ENCODE data around the gene FAU.
"Not testable (repeated sequence)": the region's sequence is repeated elsewhere in the genome, so short reads cannot be mapped to it uniquely, and the experiment has no call there.

Gene FAU

DNA sequence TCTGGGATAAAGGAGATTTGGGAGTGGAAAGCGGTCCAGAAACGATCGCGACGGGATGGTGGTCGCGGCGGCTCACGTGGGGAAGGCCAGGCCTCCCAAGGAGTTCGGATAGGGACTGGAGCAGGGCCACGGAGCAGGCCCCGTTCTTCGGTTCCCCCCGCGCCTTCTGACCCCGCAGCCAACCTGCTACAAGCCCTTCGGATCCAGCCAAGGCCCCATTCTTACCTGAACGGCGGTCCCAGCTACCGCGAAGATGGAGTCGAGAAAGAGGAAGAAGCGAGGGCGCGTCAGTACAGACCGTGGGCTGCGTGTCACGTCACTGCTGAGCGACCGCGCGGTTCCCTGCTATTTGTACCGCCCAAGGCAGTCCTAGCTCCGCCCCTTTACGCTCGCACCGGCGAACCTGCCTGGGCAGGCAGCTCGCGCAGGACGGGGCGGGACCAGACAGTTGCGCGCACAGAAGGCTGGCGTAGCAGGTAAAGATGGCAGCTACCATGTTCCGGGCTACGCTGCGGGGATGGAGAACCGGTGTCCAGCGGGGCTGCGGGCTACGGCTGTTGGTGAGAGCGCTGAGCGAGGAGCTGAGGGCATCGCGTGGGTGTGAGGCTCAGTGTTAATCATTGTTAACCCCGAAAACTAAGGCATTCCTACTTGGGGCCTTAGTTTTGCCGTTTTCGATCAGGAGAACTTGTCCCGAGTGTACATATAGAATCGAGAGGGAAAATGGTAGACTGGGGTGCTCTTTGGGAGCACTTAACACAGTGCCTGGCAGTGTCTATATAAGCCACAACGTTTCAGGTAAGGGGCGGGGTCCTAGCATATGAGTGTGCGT is at the start of gene FAU, which contains the start of gene MRPL49:
Gene FAU (minus strand): TSS at position 270 of the 832 bp plus-strand sequence. CDS start 321 bp downstream, outside the sequence.
Gene MRPL49 (plus strand): TSS at position 457 of the 832 bp plus-strand sequence. CDS start 26 bp downstream, at position 483.
- DNase-seq, result peak; percentile 98 to 99 (median 98)

DNA sequence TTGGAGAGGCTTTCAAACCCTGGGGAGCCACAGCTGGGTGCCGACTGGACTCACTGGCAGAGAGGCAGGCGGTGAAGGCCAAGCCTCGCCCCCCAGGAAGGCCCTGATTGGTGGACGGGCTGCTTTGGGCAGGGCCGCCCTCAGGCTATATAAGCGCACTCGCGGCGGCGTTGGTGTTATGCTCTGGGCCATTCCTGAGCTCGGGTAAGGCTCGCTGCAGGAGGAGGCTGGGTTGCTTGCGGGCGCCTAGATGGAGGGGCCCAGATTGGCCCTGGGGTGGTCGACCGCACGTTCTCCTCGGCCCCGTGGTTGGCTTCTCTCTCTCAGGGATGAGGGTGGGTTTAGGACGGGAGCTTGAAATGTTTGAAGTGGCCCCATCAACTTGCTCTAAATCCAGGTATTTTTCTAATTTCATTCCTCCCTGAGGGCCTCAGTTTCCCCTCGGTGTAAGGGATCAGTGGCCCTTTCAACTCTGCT is 48.2 kb upstream of the FAU start, which contains the start of gene SPDYC:
Gene SPDYC (plus strand): TSS at position 176 of the 477 bp plus-strand sequence. CDS start 1,125 bp downstream, outside the sequence.
- DNase-seq, result no peak

DNA sequence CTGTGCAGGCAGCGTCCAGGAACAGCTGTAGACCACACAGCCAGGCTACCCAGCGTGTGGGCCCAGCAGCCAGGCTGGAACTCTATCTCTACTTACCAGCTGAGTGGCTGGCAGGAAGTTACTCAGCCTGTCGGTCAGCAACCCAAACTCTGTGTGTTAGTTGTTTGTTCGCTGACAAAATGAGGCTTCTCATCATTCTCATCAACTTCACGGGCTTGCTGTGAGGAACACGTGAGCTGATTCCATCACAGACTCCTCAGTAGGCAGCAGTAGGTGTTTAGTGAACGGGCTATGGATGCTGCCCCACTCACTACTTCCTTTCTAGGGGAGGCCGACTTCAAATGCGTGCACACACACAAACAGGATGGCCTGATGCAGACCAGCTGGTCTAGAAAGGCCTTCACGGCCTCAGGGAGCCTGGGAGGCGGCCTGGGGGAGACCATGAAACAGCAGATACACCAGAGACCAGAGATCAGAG is 47.3 kb upstream of the FAU start:
- DNase-seq, result peak in 1 of 3 donors; percentile 18

DNA sequence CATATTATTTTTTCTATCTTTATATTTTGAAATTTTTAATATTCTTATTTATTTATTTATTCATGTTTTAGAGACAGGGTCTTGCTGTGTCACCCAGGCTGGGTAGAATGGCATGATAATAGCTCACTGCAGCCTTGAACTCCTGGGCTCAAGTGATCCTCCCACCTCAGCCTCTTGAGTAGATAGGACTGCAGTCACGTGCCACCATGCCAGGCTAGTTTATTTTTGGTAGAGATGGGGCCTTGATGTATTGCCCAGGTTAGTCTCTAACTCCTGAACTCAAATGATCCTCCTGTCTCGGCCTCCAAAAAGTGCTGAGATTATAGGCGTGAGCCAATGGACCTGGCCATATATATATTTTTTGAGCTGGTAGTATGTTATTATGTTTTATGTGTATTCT is 45.7 kb upstream of the FAU start:
- no peak for DNase-seq

DNA sequence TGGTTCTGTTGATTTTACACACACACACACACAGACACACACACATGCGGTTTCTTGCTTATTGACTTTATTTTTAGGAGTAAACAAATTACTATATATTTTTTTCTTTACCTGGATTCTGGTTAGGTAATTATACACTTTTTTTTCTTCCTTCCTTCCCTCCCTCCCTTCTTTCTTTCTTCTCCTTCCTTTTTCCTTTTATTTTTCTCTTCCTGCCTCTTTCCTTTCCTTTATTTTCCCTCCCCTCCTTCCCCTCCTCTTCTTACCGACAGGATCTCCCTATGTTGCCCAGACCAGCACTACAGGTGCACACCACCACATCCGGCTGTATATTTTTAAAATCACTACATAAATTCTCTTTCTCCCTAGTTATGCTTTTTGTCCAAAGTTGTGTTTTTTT is 45.0 kb upstream of the FAU start:
- DNase-seq, result no peak

DNA sequence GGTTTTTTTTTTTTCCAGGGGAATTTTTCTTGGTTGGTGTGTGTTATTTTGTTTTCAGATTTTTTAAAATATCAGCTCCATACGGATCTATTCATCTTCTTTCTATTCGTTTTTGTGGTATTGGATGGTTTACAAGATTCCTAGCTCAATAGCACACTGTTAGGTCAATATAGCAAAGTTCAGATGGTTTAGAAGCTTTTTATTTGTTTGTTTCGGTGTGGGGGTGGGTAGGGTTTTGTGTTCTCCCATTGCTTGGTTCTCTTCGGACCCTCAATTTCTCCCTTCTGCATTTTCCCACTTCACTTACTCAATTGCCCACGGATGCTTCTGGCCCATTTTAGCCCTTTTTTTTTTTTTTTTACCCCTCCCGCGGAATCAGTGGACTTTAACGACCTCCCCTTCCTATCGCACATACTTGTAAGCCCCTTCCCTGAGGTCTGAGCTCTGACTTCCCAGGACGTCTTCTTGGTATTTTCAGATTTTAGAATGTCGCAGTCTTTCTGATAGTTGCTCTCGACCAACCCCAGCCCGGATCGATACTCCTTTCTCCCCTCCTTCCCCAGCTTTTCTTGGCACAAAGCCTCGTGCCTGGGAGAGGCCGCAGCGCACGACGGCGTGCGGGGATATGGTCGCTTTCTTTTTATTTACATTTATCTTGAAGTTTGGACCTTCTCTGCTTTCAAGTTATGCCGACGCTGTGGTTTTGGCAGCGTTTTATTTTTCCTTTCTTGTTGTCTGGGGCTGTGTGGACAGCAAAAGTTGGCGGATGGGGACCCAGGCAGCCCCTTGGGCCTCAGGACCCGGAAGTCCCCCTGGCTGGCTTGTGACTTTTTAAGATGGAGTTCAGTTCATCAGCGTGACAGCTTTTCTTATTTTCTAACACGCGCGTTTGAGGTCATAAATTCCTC is 43.7 kb upstream of the FAU start:
- DNase-seq, result no peak

DNA sequence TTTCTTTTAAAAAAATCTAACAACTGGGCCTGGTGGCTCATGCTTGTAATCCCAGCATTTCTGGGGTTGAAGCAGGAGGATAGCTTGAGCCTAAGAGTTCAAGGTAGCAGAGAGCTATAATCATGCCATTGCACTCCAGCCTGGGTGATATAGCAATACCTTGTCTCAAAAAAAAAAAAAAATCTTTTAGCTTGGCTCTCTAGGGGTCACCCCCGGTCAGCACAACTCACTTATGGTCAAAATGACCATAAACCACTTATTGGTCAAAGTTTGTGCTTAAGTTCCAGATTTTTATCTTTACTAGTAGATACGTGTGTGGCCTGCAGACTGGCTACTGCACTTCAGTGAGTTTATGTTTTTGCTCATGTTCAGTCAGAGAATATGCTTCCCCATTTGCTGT is 41.8 kb upstream of the FAU start:
- no peak for DNase-seq

DNA sequence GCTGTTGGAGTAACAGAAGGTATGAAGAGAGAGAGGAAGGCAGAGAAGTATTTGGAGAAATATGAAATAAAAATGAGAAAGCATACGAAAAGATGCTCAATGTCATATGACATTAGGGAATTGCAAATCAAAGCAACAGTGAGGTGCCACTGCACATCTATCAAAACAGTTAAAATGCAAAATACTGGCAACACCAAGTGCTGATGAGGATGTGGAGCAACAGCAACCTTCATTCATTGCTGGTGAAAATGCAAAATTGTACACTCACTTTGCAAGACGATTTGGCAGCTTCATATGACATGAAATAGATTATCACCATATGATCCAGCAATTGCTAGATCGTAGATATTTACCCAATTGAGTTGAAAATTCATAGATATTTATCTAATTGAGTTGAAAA is 38.7 kb upstream of the FAU start:
- DNase-seq, result no peak

DNA sequence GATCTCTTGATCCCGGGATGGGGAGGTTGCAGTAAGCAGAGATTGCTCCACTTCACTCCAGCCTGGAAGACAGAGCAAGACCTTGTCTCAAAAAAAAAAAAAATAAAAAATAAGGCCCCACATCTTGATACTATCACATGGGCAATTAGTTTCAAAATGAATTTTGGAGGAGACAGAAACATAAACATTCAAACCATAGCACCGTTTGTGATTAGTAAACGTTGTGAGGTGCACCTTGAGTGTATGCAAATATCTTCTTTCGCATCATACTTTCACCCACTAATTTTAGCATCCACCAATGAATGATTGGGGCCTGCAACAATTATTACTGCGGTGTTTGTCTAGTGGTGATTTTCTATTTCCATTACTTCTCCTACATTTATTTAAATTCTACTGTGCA is 37.1 kb upstream of the FAU start:
- no peak for DNase-seq

DNA sequence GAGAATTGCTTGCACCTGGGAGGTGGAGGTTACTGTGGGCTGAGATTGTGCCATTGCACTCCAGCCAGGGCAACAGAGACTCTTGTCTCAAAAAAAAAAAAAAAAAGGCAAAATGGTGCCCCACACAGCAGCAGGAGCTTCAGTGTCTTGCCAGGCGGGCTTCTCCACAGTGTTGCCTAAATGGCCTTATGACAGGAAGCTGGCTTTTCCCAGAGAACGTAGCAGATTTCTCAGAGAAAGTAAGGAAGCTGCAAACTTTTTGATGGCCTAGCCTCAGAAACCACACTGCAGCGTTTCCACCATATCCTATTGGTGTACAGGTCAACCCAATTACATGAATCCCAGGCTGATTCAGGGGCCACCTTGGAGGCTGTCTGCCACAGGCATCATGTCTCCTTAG is 35.4 kb upstream of the FAU start:
- DNase-seq, result peak in 2 of 3 donors; percentile 21

DNA sequence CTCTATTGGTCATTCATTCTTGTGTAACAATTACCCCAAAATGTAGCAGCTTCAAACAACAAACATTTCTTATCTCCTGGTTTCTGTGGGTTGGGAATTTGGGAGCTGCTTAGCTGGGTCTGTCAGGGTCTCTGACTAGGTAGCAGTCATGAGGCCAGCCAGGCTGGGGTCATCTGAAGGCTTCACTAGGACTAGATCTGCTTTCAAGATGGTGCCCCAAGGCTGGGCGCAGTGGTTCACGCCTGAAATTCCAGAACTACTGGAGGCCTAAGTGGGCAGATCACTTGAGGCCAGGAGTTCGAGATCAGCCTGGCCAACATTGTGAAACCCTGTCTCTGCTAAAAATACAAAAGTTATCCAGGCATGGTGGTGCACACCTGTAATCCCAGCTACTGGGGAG is 35.0 kb upstream of the FAU start:
- DNase-seq, result no peak

DNA sequence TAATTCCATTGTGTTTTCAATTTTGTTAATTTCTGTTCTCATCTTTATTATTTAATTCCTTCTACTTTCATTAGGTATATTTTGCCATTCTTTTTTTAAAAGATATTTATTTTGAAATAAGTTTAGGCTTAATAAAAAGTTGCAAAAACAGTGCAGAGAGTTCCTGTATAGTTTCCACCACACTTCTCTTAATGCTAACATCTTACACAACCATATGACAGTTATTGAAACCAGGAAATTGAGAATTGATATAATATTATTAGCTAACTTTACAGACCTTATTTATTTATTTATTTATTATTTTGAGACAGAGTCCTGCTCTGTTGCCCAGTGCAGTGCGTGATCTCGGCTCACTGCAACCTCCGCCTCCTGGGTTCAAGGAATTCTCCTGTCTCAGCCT is 34.3 kb upstream of the FAU start:
- no peak for DNase-seq

DNA sequence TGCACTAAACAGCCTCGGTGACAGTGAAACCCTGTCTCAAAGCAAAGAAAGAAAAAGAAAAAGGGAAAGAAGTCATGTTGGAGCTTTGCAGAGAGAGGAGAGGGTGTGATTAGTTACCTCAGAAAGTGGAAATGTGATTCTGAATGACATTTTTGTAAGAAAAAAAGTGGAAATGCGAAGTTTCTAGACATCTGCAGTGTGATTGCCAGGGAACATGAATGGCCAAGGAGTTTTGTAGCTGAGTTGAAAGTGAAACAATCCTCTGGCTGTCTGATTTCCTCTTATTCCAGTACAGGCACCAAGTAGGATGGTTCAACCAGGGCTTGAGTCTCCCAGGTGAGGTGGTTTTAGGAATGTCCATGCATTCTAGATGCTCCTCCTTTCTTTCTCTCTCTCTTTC is 30.2 kb upstream of the FAU start:
- DNase-seq, result peak; percentile 36 to 57 (median 42)

DNA sequence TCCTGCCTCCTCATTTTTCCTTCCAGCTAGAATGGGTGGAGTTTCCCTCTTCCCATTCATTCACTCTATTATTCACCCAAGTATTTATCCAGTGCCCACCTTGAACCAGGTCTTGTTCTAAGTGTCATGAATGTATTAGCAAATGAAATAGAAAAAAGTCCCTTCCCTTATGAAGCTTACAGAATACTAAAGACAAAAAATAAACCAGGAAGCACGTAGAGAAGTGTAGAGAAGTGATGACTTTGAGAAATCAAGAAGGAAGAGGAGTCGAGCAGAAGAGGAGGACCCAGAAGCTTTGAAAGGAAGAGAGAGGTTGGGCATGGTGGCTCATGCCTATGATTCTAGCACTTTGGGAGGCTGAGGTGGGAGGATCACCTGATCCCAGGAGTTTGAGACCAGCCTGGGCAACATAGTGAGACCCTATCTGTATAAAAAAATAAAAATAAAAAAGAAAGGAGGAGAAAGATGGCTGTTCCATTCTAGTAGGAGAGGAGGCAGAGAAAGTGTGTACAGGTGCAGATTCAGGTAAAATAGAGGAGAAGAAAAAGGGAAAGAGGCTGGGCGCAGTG is 29.5 kb upstream of the FAU start:
- peak; percentile 20 to 40 (median 30) for DNase-seq

DNA sequence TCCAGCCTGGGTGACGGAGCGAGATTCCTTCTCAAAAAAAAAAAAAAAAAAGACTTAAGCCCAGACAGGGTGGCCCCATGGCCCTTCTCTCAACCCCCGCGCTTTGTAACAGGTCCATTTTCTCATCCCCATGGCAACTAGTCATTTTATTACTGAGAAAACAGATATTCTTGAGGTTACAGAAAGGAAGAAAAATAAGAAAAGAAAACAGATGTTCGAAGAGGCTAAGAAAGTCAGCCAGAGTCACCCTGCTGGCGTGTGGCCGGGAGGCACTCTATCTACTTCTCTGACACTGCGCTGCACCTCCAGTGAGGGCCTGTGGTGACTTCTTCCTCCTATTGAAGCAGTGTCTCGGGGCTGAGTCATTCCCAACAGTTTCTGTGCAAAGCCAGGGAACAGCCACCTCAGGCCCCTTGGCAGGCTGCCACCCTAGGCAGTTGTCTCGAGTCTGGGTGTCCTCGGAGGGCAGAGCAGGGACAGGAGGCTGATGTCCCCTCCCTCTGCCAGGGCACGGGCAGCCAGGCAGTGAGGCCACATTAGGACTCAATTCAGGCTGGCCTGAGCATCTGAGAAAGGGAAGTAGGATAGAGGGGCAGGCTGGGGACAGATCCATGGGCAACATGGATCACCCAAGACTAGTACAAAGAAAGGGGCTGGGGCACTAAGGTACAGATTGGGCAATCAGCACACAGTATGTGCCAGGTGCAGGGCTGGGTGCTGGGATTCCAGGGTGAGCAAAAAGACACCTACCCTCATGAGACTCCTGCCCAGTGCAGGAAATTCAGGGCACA is 28.8 kb upstream of the FAU start:
- DNase-seq, result peak; percentile 92 to 93 (median 93)

DNA sequence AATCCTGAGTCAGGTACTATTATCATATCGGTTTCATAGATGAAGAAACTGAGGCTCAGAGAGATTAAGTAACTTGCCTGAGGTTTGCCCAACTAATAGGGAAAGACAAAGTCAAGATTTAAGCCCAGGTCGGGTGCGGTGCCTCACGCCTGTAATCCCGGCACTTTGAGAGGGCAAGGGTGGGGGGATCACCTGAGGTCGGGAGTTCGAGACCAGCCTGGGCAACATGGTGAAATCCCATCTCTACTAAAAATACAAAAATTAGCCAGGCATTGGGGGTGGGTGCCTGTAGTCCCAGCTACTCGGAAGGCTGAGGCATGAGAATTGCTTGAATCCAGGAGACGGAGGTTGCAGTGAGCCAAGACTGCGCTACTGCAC is 28.2 kb upstream of the FAU start:
- not testable (repeated sequence) for DNase-seq

DNA sequence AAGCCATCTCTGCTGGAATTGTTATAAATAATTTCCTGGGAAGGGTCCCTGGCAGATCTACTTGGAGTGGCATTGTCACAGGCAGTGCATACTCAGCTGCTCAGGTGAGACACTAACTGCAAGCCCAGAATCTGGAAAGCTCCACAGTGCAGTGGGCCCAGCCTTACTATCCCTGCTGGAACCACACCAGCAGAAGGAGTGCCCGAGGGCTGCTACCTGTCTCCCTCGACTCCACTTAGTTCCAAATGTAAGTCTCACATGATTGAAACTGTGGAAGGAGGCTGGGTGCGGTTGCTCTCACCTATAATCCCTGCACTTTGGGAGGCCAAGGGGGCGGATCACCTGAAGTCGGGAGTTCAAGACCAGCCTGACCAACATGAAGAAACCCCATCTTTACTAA is 26.7 kb upstream of the FAU start:
- no peak for DNase-seq

DNA sequence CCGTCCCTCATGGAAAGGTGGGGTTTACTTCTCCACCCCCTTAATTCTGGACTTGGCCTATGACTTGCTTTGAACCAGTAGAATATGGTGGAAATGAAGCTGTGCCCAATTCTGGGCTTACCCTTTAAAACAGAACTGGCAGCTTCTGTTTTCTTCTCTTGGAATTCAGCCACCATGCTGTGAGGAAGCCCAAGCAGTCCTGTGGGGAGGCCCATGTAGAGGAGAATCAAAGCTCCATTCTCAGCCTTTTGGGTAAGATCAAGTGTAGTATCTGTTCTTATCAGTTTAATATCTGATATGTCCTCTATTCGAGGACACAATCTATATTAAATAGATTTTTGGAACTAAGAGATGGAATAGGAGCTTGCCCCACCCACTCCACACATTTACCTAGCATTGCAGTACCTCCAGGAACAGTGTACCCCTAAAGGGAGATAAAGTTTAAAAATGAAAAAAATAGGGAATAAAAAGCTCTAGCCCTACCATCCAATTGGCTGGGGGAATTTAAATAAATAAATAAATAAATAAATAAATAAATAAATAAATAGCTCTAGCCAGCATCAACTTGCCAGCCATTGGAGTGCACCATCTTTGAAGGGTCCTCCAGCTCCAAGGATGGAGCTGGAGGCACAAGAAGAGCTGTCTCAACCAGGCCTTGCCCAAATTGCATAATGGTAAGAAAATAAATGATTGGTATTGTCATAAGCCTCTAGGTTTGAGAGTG is 25.6 kb upstream of the FAU start:
- no peak for DNase-seq

DNA sequence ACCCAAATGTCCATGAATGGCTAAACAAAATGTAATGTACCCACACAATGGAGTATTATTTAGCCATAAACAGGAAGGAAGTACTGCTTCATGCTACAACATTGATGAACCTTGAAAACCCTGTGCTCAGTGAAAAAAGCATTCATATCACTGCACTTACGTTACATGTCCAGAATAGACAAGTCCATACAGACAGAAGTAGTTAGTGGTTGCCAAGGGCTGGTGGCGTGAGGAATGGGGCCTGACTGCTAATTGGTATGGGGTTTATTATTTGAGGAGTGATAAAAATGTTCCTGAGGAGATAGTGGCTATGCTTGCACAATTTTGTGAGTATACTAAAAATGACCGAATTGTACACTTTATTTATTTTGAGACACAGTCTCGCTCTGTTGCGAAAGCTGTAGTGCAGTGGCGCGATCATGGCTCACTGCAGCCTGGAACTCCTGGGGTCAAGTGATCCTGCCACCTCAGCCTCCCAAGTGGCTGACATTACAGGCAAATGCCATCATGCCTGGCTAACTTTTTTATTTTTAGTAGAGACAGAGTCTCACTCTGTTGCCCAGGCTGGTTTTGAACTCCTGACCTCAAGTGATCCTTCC is 20.1 kb upstream of the FAU start:
- no peak for DNase-seq

DNA sequence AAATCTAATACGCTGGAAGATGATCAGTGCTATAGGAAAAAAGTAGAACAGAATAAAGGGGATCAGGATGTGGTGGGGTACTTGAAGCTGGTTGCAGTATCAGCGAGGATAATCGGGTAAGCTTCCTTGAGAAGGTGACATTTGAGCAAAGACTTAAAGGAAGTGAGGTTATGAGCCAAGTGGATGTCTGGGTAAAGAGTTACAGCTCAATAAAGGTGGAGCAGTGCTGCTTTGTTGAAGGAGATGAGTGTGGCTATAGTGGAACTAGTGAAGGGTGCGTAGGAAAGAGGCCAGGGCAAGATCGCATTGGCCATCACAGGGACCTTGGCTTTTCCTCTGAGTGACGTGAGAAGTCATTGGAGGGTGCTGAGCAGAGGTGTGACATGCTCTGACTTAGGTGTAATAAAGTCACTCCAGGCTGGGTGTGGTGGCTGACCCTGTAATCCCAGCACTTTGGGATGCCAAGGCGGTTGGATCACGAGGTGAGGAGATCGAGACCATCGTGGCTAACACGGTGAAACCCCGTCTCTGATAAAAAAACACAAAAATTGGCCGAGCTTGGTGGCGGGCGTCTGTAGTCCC is 14.7 kb upstream of the FAU start:
- no peak for DNase-seq
